Measurements from ENCODE around the gene PPP1R3A.

Gene PPP1R3A, protein sequence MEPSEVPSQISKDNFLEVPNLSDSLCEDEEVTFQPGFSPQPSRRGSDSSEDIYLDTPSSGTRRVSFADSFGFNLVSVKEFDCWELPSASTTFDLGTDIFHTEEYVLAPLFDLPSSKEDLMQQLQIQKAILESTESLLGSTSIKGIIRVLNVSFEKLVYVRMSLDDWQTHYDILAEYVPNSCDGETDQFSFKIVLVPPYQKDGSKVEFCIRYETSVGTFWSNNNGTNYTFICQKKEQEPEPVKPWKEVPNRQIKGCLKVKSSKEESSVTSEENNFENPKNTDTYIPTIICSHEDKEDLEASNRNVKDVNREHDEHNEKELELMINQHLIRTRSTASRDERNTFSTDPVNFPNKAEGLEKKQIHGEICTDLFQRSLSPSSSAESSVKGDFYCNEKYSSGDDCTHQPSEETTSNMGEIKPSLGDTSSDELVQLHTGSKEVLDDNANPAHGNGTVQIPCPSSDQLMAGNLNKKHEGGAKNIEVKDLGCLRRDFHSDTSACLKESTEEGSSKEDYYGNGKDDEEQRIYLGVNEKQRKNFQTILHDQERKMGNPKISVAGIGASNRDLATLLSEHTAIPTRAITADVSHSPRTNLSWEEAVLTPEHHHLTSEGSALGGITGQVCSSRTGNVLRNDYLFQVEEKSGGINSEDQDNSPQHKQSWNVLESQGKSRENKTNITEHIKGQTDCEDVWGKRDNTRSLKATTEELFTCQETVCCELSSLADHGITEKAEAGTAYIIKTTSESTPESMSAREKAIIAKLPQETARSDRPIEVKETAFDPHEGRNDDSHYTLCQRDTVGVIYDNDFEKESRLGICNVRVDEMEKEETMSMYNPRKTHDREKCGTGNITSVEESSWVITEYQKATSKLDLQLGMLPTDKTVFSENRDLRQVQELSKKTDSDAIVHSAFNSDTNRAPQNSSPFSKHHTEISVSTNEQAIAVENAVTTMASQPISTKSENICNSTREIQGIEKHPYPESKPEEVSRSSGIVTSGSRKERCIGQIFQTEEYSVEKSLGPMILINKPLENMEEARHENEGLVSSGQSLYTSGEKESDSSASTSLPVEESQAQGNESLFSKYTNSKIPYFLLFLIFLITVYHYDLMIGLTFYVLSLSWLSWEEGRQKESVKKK

DNA sequence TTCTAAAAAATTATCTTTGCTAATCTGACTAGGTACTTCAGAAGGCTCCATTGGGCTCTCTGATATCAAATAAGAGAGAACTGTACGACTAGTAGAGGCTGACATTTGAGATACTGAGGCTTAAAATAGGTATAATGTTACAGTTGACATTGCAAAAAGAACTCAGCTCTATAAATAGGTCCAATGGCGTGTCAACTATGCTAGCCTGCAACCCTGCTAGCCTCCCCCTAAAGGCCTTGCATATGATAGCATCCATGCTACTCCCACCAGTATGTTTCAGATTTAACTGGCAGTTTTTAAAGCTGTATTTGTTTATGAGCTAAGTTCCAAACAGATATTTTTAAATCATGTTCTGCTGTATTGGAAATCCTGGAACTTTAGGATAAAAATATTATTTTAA is at the start of gene PPP1R3A:
Gene PPP1R3A, minus strand, starts transcription at position 64 of the 400 bp plus-strand sequence. Its CDS starts 13 bp downstream, at position 51.
- TF ChIP-seq GATA2 (IDR thresholded peaks at IDR 0.05; ENCODE audit: low read depth, low read length) (no peak), GATA3 (IDR thresholded peaks at IDR 0.05; ENCODE audit: low read depth, low read length) (no peak)

DNA sequence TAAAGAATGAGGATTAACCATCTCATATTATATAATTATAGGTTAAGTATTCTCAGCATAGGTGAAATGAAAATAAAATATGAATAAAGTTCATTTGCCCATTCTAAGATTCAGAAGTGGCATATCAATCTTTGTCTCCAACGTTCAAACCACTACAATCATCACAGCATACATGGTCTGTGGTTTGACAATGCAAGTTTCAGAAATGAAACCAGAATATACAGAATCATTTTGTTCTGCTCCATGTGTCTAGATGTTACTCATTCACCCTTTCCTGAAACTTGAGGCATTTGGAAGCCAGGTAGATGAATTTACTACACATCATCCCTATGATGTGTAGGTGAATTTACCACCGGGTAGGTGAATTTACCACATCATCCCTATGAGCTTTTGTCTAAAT is 44.5 kb upstream of the PPP1R3A start:
- no peak for TF ChIP-seq GATA3 (IDR thresholded peaks at IDR 0.05; ENCODE audit: low read depth, low read length)
- no peak for TF ChIP-seq GATA2 (IDR thresholded peaks at IDR 0.05; ENCODE audit: low read depth, low read length)

DNA sequence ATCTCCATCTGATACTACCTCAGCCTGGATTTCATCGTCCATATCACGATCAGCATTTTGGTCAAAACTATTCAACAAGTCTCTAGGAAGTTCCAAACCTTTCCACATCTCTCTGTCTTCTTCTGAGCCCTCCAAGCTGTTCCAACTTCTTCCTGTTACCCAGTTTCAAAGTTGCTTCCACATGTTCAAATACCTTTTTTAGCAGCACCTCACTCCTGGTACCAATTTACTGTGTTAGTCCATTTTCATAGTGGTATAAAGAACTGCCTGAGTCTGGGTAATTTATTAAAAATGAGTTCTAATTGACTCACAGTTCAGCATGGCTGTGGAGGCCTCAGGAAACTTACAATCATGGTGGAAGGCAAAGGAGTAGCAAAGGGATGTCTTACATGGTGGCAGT is 41.1 kb upstream of the PPP1R3A start:
- no peak for TF ChIP-seq GATA2 (IDR thresholded peaks at IDR 0.05; ENCODE audit: low read depth, low read length)
- no peak for TF ChIP-seq GATA3 (IDR thresholded peaks at IDR 0.05; ENCODE audit: low read depth, low read length)

DNA sequence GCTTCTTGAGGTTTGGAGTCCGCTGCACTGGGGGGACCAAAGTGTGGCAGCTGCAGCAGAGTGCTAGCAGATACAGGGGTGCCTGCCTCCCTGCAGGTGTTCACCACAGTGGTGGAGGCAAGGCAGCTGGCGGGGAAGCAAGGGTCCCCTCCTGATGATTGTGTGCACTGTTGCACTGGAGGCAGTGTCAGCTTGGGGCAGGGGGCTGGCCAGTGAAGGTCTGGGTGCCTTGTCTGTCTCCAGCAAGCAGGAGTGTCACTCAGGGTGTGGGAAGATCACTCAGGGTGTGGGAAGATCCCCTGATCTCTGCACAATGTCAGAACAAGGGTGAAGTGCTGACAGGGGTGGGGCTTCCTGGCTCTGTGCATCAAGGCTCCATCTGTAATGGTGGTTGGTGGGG is 36.3 kb upstream of the PPP1R3A start:
- no peak for TF ChIP-seq GATA2 (IDR thresholded peaks at IDR 0.05; ENCODE audit: low read depth, low read length)
- no peak for TF ChIP-seq GATA3 (IDR thresholded peaks at IDR 0.05; ENCODE audit: low read depth, low read length)

DNA sequence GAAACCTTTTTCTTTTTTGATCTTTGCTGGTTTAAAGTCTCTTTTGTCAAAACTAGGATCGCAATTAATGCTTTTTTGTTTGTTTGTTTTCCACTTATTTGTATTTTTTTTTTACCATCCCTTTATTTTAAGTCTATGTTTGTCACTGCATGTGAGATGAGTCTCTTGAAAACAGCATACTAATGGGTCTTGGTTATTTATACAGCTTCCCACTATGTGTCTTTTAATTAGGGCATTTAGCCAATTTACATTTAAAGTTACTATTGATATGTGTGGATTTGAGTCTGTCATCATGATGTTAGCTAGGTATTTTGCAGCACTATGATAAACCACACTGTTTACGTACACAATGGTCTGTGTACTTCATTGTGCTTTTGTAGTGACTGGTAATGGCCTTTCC is 34.7 kb upstream of the PPP1R3A start:
- no peak for TF ChIP-seq GATA2 (IDR thresholded peaks at IDR 0.05; ENCODE audit: low read depth, low read length)

DNA sequence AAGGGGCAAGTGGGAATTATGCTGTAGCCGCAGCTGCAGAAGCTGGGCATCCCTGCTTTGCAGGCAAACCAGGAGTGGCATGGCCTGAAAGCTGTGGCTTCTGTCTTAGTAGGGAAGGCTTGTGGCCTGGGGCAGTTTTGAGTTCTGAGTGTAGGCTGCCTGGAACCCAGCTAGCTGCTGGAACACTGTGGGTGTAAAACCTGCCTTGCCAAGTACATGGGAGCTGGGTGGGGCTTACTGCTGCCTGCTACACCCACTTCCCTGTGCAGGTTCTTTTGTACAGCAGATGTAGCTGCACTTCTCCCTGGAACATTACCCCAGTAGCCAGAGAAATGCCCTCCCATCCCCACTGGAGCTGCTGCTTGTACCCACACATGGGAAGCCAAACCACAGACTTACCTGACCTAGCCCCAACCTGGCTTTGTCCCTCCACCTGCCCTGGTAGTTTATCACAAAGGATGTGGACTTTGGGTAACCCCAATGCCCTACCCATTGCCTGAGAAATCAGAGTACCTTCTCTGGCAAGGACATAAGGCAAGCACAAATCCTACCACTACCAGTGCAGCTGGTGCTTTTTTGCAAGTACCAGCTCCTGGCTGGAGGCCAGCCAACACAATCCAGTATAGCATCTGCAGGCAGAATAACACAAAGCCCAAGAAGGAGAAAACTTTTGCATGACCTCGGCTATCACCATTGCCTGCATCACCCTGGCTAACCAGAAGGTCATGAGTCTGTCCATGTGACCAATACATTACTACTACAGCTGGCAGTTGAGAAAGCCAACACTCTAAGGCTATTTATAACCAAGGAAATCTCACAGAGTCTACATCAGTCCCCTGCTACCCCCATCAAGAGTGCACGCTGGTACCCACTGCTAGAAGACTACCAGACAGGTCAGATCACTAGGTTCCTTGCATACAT is 26.5 kb upstream of the PPP1R3A start:
- no peak for TF ChIP-seq GATA2 (IDR thresholded peaks at IDR 0.05; ENCODE audit: low read depth, low read length)

DNA sequence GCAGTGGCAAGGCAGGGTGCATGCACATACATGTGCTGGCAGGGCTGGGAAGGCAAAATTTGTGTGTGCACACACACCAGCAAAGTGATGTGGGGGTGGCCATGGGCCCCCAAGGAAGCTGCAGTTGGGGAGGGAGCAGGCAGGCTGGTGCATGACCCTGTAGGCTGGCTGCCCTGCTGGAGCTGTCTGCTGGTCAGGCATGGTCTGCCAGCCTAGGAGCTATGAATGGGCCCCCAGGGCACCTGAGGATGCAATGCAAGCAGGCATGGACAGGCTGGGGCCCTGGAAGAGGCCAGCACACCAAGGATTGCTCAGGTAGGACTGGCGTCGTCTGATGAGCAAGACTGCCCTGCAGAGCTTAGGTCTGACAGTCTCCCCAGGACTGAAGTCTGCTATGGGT is 18.2 kb upstream of the PPP1R3A start:
- TF ChIP-seq GATA2 (IDR thresholded peaks at IDR 0.05; ENCODE audit: low read depth, low read length) (no peak), GATA3 (IDR thresholded peaks at IDR 0.05; ENCODE audit: low read depth, low read length) (no peak)

DNA sequence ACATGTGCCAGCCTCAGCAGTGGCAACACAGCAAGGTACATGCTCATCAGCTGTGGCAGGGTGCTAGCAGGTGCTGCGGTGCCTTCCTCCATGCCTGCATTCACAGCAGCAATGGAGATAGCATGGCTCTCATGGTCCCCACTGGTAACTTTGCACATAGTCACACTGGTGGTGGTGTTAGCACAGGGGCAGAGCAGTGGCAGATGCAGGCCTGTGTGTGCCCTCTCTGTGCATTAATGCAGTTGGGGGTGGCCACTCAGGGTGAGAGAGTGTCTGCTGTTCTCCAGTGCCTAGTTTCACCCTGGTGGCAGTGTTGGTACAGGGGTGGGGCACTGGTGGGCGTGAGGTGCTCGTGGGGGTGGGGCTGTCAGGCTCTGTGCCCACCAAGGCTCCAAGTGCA is 17.7 kb upstream of the PPP1R3A start:
- no peak for TF ChIP-seq GATA3 (IDR thresholded peaks at IDR 0.05; ENCODE audit: low read depth, low read length)
- TF ChIP-seq GATA2 (IDR thresholded peaks at IDR 0.05; ENCODE audit: low read depth, low read length), result no peak

DNA sequence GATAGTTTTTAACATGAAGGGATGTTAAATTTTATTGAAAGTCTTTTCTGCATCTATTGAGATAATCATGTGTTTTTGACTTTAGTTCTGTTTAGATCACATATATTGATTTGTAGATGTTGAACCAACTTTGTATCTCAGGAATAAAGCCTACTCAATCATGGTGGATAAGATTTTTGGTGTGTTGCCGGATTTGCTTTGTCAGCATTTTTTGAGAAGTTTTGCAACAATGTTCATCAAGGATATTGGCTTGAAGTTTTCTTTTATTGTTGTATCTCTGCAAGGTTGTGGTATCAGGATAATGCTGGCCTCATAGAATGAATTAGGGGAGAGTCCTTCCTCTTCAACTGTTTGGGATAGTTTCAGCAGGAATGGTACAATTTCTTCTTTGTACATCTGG is 9.3 kb upstream of the PPP1R3A start:
- TF ChIP-seq GATA2 (IDR thresholded peaks at IDR 0.05; ENCODE audit: low read depth, low read length), result no peak
- no peak for TF ChIP-seq GATA3 (IDR thresholded peaks at IDR 0.05; ENCODE audit: low read depth, low read length)

DNA sequence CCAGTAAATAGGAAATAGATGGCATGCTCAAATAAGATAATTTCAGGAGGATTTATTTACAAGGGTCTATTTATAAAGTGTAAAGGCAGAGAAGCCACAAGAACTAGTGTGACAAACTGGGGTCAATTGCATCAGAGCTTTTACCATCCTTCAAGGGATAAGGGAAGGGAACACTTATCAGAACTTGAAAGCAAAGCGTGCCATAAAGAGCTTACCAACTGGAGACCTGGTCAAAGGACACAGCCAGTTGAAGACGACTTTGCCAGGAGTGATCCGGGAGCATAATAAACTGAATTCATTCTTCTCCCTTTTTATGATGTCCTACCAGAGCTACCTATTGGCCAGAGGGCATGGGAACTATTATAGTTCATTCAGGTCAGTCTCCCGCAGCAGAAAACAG is 3.2 kb upstream of the PPP1R3A start:
- no peak for TF ChIP-seq GATA3 (IDR thresholded peaks at IDR 0.05; ENCODE audit: low read depth, low read length)
- TF ChIP-seq GATA2 (IDR thresholded peaks at IDR 0.05; ENCODE audit: low read depth, low read length), result no peak

DNA sequence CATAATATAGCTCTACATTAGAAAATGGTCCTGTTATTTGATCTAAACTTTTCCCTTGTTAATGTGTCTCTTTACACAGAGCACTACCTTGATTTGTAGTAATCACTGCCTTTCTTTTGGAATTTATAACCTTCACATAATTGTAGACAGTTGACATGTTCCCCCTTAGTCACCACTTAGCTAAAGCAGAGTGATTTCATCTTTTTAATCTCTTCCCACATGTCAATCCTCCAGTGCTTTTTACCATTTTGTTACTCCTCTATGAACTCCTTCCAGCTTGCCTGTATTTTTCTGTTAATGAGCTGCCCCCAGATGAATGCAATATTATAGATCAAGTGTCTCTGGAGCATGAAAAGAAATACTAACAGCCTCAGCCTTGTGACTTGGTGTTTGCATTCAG is 2.6 kb upstream of the PPP1R3A start:
- TF ChIP-seq GATA3 (IDR thresholded peaks at IDR 0.05; ENCODE audit: low read depth, low read length) (no peak), GATA2 (IDR thresholded peaks at IDR 0.05; ENCODE audit: low read depth, low read length) (no peak)

DNA sequence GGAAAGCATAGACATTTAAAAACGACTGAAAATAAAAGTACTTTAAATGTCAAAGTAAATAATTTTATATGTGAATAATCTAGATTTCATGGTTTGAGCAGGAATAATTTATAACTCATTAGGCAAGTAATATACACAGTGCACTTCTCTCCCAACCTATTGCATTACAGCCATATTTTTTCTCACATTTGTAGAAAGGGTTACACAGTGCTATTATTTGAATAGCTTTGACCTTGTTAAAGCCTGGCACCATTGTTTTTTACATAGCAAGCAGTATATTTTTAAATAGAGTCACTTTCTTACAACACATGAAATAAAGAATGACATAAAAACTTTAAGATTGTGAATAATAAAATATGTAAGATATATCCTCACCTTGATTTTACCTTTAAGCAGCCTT is 969 bp downstream of the PPP1R3A start:
- TF ChIP-seq GATA2 (IDR thresholded peaks at IDR 0.05; ENCODE audit: low read depth, low read length), result no peak
- TF ChIP-seq GATA3 (IDR thresholded peaks at IDR 0.05; ENCODE audit: low read depth, low read length), result no peak

DNA sequence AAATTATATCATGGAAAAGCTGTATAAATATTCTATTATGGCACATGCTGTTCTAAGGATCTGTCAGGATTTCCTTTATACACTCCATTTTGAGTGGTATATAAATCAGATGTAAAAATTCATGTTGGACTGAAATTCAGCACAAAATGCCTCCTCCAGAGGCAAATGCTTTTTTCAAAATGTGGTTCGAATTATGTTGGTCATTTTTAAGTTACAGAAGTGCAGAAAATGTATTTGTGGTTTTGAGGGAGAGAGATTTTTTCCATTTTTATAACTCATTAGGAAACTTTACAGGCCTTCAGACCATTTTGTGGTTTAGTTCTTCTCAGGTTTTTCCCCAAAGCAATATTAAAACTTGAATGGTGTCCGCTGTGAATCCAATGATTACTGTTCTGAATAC is 2.9 kb downstream of the PPP1R3A start:
- no peak for TF ChIP-seq GATA3 (IDR thresholded peaks at IDR 0.05; ENCODE audit: low read depth, low read length)
- TF ChIP-seq GATA2 (IDR thresholded peaks at IDR 0.05; ENCODE audit: low read depth, low read length), result no peak
